EH (cell line): ENCODE measurements around the gene GRAMD2B.
"Not testable (repeated sequence)": the region's sequence is repeated elsewhere in the genome, so short reads cannot be mapped to it uniquely, and the experiment has no call there.

Source experiments
- DNase-seq: peaks from one replicate; pipeline ENCODE4 v3.0.0-alpha.2; 2015; ENCODE audit warnings: low read depth

GRAMD2B gene

GRCh38 chr5:126422994-126423788 is at the start of gene GRAMD2B:
GRAMD2B (plus strand) TSS chr5:126423409; CDS start chr5:126423607, 198 bp downstream.
- peak; percentile 93 for DNase-seq

GRCh38 chr5:126374109-126374416 is 49.1 kb upstream of the GRAMD2B start:
- DNase-seq: no peak

GRCh38 chr5:126376443-126376842 is 46.8 kb upstream of the GRAMD2B start:
- peak; percentile 47 for DNase-seq

GRCh38 chr5:126377424-126377823 is 45.8 kb upstream of the GRAMD2B start:
- DNase-seq: peak; percentile 70

GRCh38 chr5:126380316-126380715 is 42.9 kb upstream of the GRAMD2B start:
- not testable (repeated sequence) for DNase-seq

- DNase-seq: peak; percentile 88
These were observed 40.0 kb upstream of the GRAMD2B start for GRCh38 chr5:126383246-126383645.

- peak; percentile 71 for DNase-seq
These were observed 39.4 kb upstream of the GRAMD2B start for GRCh38 chr5:126383776-126384175.

GRCh38 chr5:126384985-126385384 is 38.2 kb upstream of the GRAMD2B start:
- peak; percentile 96 for DNase-seq

GRCh38 chr5:126385524-126386502 is 37.4 kb upstream of the GRAMD2B start:
- DNase-seq: peak; percentile 54

GRCh38 chr5:126389179-126389578 is 34.0 kb upstream of the GRAMD2B start:
- no peak for DNase-seq

- DNase-seq: no peak
These were observed 33.2 kb upstream of the GRAMD2B start for GRCh38 chr5:126390051-126390450.

GRCh38 chr5:126391386-126391785 is 31.8 kb upstream of the GRAMD2B start:
- no peak for DNase-seq

GRCh38 chr5:126394211-126394788 is 28.9 kb upstream of the GRAMD2B start:
- DNase-seq: no peak

GRCh38 chr5:126395198-126395597 is 28.0 kb upstream of the GRAMD2B start:
- peak; percentile 85 for DNase-seq

- DNase-seq: no peak
These were observed 27.6 kb upstream of the GRAMD2B start for GRCh38 chr5:126395605-126396004.

- peak; percentile 32 for DNase-seq
These were observed 26.5 kb upstream of the GRAMD2B start for GRCh38 chr5:126396721-126397120.

- peak; percentile 58 for DNase-seq
These were observed 24.4 kb upstream of the GRAMD2B start for GRCh38 chr5:126398791-126399190.

GRCh38 chr5:126400621-126401251 is 22.5 kb upstream of the GRAMD2B start:
- DNase-seq: no peak

GRCh38 chr5:126402621-126403555 is 20.3 kb upstream of the GRAMD2B start:
- peak; percentile 77 for DNase-seq

GRCh38 chr5:126403876-126404275 is 19.3 kb upstream of the GRAMD2B start:
- peak; percentile 81 for DNase-seq

- DNase-seq: peak; percentile 18
These were observed 12.6 kb upstream of the GRAMD2B start for GRCh38 chr5:126410623-126411022.
